Upper lobe of left lung (tissue), 4 donors: ENCODE measurements around the gene INPPL1.

Source experiments
- POLR2A ChIP-seq, 4 donors: fragments of 450-650 bp; IDR thresholded peaks; one replicate each; pipeline ENCODE4 v1.5.1; 2016 to 2017; ENCODE audit warnings: antibody characterized with exemption in 4 of 4, mild to moderate bottlenecking in 2 of 4
- POLR2AphosphoS5 ChIP-seq, 2 donors: sonication (generic); formaldehyde crosslinking; IDR thresholded peaks; one replicate each; pipeline ENCODE4 v1.5.1; 2017; ENCODE audit warnings: antibody characterized with exemption in 2 of 2
- TF ChIP-seq, protein P1 (sequence below), 6 experiments: fragments of 450-650 bp in 4 of 6; fragments of 200-600 bp in 2 of 6; sonication (generic) in 2 of 6; IDR thresholded peaks; one replicate each; pipeline ENCODE4 v1.5.1; 2016 to 2019; ENCODE audit warnings: antibody characterized with exemption in 6 of 6

- no peak for TF ChIP-seq POLR2AphosphoS5 (IDR thresholded peaks at IDR 0.05)
- TF ChIP-seq, protein P1, sequence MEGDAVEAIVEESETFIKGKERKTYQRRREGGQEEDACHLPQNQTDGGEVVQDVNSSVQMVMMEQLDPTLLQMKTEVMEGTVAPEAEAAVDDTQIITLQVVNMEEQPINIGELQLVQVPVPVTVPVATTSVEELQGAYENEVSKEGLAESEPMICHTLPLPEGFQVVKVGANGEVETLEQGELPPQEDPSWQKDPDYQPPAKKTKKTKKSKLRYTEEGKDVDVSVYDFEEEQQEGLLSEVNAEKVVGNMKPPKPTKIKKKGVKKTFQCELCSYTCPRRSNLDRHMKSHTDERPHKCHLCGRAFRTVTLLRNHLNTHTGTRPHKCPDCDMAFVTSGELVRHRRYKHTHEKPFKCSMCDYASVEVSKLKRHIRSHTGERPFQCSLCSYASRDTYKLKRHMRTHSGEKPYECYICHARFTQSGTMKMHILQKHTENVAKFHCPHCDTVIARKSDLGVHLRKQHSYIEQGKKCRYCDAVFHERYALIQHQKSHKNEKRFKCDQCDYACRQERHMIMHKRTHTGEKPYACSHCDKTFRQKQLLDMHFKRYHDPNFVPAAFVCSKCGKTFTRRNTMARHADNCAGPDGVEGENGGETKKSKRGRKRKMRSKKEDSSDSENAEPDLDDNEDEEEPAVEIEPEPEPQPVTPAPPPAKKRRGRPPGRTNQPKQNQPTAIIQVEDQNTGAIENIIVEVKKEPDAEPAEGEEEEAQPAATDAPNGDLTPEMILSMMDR (IDR thresholded peaks at IDR 0.05) = no peak
- TF ChIP-seq POLR2A (IDR thresholded peaks at IDR 0.05) = no peak
Measured at GRCh38 chr11:72254299-72254993, 29.9 kb downstream of the INPPL1 start.
